ENCODE data around the gene RNF224. TPM values are rescaled to one million over a fixed set of nuclear protein-coding genes. Genes with fewer than 3 reads are reported as not detected.

Gene RNF224
- total RNA-seq, 6 experiments from 2014 or later: not detected

DNA sequence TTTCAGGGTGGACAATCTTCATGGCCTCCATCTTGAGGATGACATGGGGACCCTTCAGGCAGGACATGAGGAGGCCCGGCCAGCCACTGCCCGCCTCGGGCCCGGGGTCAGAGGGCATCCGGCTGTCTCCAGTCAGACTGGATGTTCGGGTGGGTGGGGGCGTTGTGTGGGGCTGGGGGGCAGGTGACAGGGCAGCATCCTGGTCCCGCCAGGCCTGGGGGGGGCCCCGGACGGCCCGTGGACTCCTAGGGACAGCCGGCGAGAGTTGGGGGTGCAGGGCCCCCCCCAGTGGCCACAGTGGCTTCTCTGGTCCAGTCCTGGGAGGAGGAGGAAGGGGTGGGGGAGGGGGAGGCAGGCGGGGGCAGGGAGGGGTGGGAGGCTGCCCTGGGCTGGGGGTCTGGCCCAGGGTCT, 6.2 kb upstream of the RNF224 start:
- Histone ChIP-seq H3K9me3 (no peaks in the 10 kb centered on the region), H3K4me1 (peaks cover 0 to 17% (median 5%) of the 10 kb centered on the region in 4 donors), H3K27me3 (no peaks in the 10 kb centered on the region), H3K36me3 (no peaks in the 10 kb centered on the region), H3K4me3 (peak overlapping the region in 1 of 3 donors; percentile 76), H3K27ac (peak overlapping the region in 1 of 3 donors; percentile 32)
- TF ChIP-seq, protein P1, sequence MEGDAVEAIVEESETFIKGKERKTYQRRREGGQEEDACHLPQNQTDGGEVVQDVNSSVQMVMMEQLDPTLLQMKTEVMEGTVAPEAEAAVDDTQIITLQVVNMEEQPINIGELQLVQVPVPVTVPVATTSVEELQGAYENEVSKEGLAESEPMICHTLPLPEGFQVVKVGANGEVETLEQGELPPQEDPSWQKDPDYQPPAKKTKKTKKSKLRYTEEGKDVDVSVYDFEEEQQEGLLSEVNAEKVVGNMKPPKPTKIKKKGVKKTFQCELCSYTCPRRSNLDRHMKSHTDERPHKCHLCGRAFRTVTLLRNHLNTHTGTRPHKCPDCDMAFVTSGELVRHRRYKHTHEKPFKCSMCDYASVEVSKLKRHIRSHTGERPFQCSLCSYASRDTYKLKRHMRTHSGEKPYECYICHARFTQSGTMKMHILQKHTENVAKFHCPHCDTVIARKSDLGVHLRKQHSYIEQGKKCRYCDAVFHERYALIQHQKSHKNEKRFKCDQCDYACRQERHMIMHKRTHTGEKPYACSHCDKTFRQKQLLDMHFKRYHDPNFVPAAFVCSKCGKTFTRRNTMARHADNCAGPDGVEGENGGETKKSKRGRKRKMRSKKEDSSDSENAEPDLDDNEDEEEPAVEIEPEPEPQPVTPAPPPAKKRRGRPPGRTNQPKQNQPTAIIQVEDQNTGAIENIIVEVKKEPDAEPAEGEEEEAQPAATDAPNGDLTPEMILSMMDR (IDR thresholded peaks at IDR 0.05): no peak
- TF ChIP-seq POLR2A (IDR thresholded peaks at IDR 0.05): no peak
- DNase-seq: no peak
- ATAC-seq: no peak
- intact Hi-C loops (cut with DNase I): no loop called here
- WGBS (ENCODE audit: insufficient coverage, low coverage, low lambda C conversion rate, missing lambda C conversion rate): no CpG with 5 or more reads among the region's 14 CpGs

DNA sequence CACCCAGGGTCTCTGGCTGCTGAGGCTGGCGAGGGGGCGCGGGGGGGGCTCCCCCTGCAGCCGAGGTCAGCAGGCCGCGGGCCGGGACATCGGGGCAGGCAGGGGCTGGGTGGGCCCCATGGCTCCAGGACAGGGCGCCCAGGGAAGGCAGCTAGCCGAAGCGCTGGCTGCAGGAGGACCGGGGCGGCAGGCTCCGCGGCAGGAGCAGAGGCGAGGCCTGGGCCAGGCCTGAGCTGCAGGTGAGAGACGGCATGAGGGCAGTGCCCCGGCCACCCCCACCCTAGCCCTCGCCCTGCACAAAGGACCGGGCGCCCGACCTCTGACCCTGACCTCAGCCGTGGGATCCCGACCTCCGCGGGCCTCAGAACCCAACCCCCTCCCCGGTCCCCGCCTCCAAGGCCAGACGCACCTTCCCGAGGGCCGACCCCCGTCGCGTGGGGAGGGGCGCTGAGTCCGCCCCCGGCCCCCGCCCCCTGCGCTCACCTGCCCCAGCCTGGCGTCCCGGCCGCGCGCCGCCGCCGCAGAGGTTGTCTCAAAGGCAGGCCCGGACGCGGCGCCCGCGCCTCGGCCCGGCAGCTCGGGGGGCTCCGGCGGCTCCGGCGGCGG, 5.7 kb upstream of the RNF224 start:
- H3K4me1 ChIP-seq: peaks cover 0 to 17% (median 5%) of the 10 kb centered on the region in 4 donors
- intact Hi-C loops (cut with DNase I): no loop called here
- TF ChIP-seq POLR2A (IDR thresholded peaks at IDR 0.05): no peak
- TF ChIP-seq, protein P1 (IDR thresholded peaks at IDR 0.05): no peak
- no peaks in the 10 kb centered on the region for H3K9me3 ChIP-seq
- peak; percentile 10 to 58 (median 44) for ATAC-seq
- WGBS (ENCODE audit: insufficient coverage, low coverage, low lambda C conversion rate, missing lambda C conversion rate): no CpG with 5 or more reads among the region's 61 CpGs
- peak overlapping the region in 2 of 3 donors; percentile 26 to 76 for H3K4me3 ChIP-seq
- peak; percentile 69 to 85 (median 83) for DNase-seq
- peak overlapping the region in 1 of 3 donors; percentile 32 for H3K27ac ChIP-seq
- H3K36me3 ChIP-seq: no peaks in the 10 kb centered on the region
- no peaks in the 10 kb centered on the region for H3K27me3 ChIP-seq

DNA sequence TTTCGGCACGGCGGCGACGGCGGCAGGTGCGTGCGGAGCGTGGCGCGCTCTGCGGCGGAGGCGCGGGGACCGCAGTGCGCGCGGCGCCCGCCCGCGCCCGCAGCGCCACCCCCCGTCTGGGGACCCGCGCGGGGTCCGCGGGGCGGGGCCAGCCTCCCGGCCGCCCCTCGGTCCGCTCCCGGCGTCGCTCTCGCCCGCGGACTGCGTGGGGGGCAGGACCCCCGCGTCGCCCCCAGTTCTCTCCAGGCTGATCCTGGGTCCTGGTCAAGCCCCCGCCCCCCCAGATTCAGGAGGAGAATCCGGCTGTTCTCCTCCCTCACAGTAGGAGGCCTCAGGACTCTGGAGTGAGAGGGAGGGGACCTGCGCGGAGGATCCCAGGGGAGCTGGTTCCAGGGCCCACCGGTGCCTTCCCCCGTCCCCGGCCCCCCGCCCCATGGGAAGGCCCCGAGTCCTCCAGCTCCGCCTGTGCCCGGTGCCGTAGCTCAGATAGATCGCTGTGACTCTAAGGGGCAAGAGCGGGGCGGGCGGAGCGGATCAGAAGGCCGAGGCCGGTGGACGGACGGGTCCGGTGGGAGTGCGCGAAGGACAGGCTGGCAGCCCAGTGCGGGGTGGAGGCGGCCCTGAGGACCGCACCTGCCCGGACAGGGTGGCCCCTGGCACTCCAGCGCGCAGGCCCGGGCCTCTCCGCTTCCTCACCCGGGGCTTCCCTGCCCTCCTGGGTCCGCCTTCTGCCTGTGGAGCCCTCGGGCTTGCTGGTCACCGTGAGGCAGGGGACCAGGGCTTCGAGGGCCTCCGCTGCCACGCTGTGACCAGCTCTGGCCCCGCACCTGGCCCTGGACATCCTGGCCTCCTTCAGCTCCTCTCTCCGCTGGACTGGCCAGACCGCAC, 4.9 kb upstream of the RNF224 start, which contains the start of gene RNF208:
TSS of gene RNF208 (minus strand) at position 51 of the 888 bp plus-strand sequence. CDS start 1,028 bp downstream, outside the sequence.
- Histone ChIP-seq H3K36me3 (no peaks in the 10 kb centered on the region), H3K4me1 (peaks cover 0 to 17% (median 5%) of the 10 kb centered on the region in 4 donors), H3K27me3 (no peaks in the 10 kb centered on the region), H3K9me3 (no peaks in the 10 kb centered on the region), H3K27ac (peak within 1 kb of the TSS; percentile 54 to 72 (median 65)), H3K4me3 (peak within 1 kb of the TSS; percentile 76 to 87 (median 85))
- peak; percentile 1 to 7 (median 3) for ATAC-seq
- DNase-seq: no peak
- TF ChIP-seq, protein P1 (IDR thresholded peaks at IDR 0.05): no peak
- no peak for TF ChIP-seq POLR2A (IDR thresholded peaks at IDR 0.05)
- 7% methylated on average over 15 of the region's 88 CpGs for WGBS (ENCODE audit: insufficient coverage, low coverage, low lambda C conversion rate, missing lambda C conversion rate)
- intact Hi-C loops (cut with DNase I): no loop called here

DNA sequence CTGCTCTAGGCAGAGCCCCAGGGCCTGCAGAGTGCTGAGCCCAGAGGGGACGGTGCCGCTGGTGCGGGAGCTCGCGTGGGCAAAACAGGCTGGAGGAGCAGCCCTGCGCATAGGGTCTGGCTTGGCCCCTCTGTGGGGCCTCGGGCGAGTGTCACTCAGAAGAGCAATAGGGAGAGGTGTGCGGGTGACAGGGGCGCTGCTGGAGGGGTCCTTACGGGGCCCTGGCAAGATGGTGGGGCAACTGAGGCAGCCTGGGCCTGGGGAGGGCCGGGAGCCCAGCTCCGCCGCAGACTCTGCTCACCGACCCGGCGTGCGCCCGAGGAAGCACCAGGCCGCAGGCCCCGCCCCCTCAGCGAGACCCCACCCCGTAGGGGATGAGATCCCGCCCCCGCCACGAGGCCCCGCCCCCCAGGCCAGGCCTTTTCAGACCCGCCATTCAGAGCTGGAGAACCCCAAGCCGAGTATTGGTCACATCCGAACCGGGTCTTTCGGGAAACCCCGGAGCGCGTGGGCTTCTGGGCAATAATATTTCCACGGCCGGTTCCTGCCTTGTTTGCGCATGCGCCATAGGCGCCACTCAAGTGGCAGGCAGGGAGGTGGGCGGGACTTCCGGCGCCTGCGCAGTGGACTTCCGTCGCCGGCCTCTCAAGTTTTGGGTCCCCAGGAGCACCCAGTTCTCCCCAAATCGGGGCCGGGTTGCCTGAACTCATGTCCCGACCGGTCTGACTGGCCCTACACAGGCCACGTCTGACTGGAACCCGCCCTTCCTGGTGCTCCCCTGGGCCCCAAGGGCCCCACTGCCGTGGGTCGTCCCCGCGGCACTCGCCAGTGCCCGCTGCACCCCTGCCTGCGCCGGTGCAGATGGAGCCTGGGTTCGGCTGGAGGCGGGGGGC, 4.0 kb upstream of the RNF224 start:
- 0% methylated on average over 13 of the region's 63 CpGs for whole genome bisulfite sequencing (ENCODE audit: insufficient coverage, low coverage, low lambda C conversion rate, missing lambda C conversion rate)

More for the DNA sequence above, 4.0 kb upstream of the RNF224 start:
- peaks cover 0 to 17% (median 5%) of the 10 kb centered on the region in 4 donors for H3K4me1 ChIP-seq
- no peaks in the 10 kb centered on the region for H3K27me3 ChIP-seq
- no peaks in the 10 kb centered on the region for H3K36me3 ChIP-seq
- DNase-seq (peak; percentile 97 to 98 (median 98)), ATAC-seq (peak; percentile 90 to 92 (median 90))
- no peaks in the 10 kb centered on the region for H3K9me3 ChIP-seq
- H3K4me3 ChIP-seq: peak overlapping the region; percentile 76 to 87 (median 85)
- intact Hi-C loops (cut with DNase I): no loop called here
- peak; percentile 50 for TF ChIP-seq POLR2A (IDR thresholded peaks at IDR 0.05)
- TF ChIP-seq, protein P1 (IDR thresholded peaks at IDR 0.05): no peak
- H3K27ac ChIP-seq: peak overlapping the region; percentile 65 to 80 (median 72)
